SJSA1 (cell line): ENCODE data around the gene VIT. TPM values are rescaled to one million over a fixed set of nuclear protein-coding genes. Genes with fewer than 3 reads are reported as not detected.

Experiments used
- DNase-seq, 2 experiments: peaks; one replicate each; pipeline ENCODE4 v3.0.0-alpha.2; 2015 to 2020; ENCODE audit warnings: low spot score in 2 of 2, low read depth in 1 of 2
- H3K27ac ChIP-seq: fragments of 250-450 bp; sonication (Bioruptor Pico); 2 replicates; pipeline ENCODE4 v1.5.1; 2020; ENCODE audit warnings: mild to moderate bottlenecking, moderate library complexity
- H3K27me3 ChIP-seq: fragments of 250-450 bp; sonication (Bioruptor Pico); replicated peaks from 2 replicates; pipeline ENCODE4 v1.5.1; 2020; ENCODE audit warnings: mild to moderate bottlenecking, moderate library complexity
- H3K36me3 ChIP-seq: fragments of 250-450 bp; sonication (Bioruptor Pico); 2 replicates; pipeline ENCODE4 v1.5.1; 2020; ENCODE audit warnings: mild to moderate bottlenecking
- H3K4me1 ChIP-seq: fragments of 250-450 bp; sonication (Bioruptor Pico); replicated peaks from 2 replicates; pipeline ENCODE4 v1.6.1; 2021; ENCODE audit warnings: mild to moderate bottlenecking
- H3K4me3 ChIP-seq: fragments of 250-450 bp; sonication (Bioruptor Pico); 2 replicates; pipeline ENCODE4 v1.5.1; 2020; ENCODE audit warnings: mild to moderate bottlenecking
- H3K9me3 ChIP-seq: fragments of 250-450 bp; sonication (Bioruptor Pico); replicated peaks from 2 replicates; pipeline ENCODE4 v1.5.1; 2020; ENCODE audit warnings: mild to moderate bottlenecking
- total RNA-seq: library from RNA; depleted of rRNA; stranded (reverse); fragments of >200 nt; shearing (Covaris generic); gene quantifications from 2 replicates; pipeline ENCODE4 v1.2.3, GENCODE V29; 2014; rRNA removed

The VIT gene
- total RNA-seq, 1 experiment from 2014 or later, result 1.1 TPM

DNA sequence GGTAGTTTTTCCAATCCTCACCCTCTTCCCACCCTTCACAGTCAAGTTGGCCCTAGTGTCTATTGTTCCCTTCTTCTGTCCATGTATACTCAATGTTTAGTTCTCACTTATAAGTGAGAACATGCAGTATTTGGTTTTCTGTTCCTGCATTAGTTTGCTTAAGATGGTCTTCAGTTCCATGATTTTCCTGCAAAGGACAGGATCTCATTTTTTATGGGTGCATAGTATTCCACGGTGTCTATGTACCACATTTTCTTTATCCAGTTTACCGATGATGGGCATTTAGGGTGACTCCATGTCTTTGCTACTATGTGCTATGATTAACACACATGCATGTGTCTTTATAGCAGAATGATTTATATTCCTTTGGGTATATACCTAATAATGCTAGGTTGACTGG lies 165.4 kb downstream of the VIT start:
- Histone ChIP-seq H3K4me3 (no peak overlapping the region), H3K27ac (no peak overlapping the region), H3K4me1 (no peaks in the 10 kb centered on the region), H3K27me3 (no peaks in the 10 kb centered on the region), H3K36me3 (peaks cover 37% of the 10 kb centered on the region), H3K9me3 (no peaks in the 10 kb centered on the region)
- no peak for DNase-seq

Other genes with a start within 250 kb of the VIT start
- gene FEZ2, start 98.5 kb upstream of the VIT start, total RNA-seq, result 107 and 129 TPM in 2 replicates